DOHH2 (cell line): Measurements from ENCODE around the gene DUOX1.

Experiments used
- H3F3A ChIP-seq: fragments of 200-600 bp; sonication (generic), shearing (Covaris generic); 2 replicates; pipeline ENCODE4 v1.6.0; 2016; ENCODE audit warnings: antibody characterized with exemption, mild to moderate bottlenecking; ENCODE audit not compliant: control insufficient read depth, insufficient read depth
- H3K27ac ChIP-seq: fragments of 200-600 bp; sonication (generic); 2 replicates; pipeline ENCODE4 v1.5.1; 2014; ENCODE audit warnings: low read depth, mild to moderate bottlenecking, low read length, moderate library complexity
- H3K27me3 ChIP-seq: fragments of 200-600 bp; sonication (generic); 2 replicates; pipeline ENCODE4 v1.6.1; 2014; ENCODE audit warnings: mild to moderate bottlenecking, low read length, mixed read lengths; ENCODE audit not compliant: control insufficient read depth
- H3K36me3 ChIP-seq: fragments of 200-600 bp; sonication (generic); 2 replicates; pipeline ENCODE4 v1.6.1; 2014; ENCODE audit warnings: mild to moderate bottlenecking, low read length, moderate library complexity, mixed read lengths; ENCODE audit not compliant: control insufficient read depth
- H3K4me1 ChIP-seq: fragments of 200-600 bp; sonication (generic); 2 replicates; pipeline ENCODE4 v1.6.1; 2014; ENCODE audit warnings: mild to moderate bottlenecking, low read length, mixed read lengths; ENCODE audit not compliant: control insufficient read depth
- H3K4me2 ChIP-seq: fragments of 200-600 bp; sonication (generic); 2 replicates; pipeline ENCODE4 v1.6.0; 2014; ENCODE audit warnings: mild to moderate bottlenecking, low read length, moderate library complexity
- H3K4me3 ChIP-seq: fragments of 200-600 bp; sonication (generic); 2 replicates; pipeline ENCODE4 v1.5.1; 2014; ENCODE audit warnings: mild to moderate bottlenecking, low read length, mixed read lengths
- H3K79me2 ChIP-seq: fragments of 200-600 bp; sonication (generic); 2 replicates; pipeline ENCODE4 v1.6.1; 2014; ENCODE audit warnings: mild to moderate bottlenecking, low read length, mixed read lengths; ENCODE audit not compliant: control insufficient read depth
- H3K9me2 ChIP-seq: fragments of 200-600 bp; sonication (generic); replicated peaks from 2 replicates; pipeline ENCODE4 v1.6.1; 2014; ENCODE audit warnings: mild to moderate bottlenecking, low read length, mixed read lengths; ENCODE audit not compliant: control insufficient read depth
- H3K9me3 ChIP-seq: fragments of 200-600 bp; sonication (generic); 2 replicates; pipeline ENCODE4 v1.6.1; 2014; ENCODE audit warnings: antibody characterized with exemption, low read length, mixed read lengths; ENCODE audit not compliant: control insufficient read depth, insufficient read depth
- H4K20me1 ChIP-seq: fragments of 200-600 bp; sonication (generic); 2 replicates; pipeline ENCODE4 v1.6.0; 2014; ENCODE audit warnings: low read depth, mild to moderate bottlenecking, antibody characterized with exemption, low read length, moderate library complexity; ENCODE audit not compliant: control insufficient read depth, insufficient read depth
- CTCF ChIP-seq: fragments of 200-600 bp; sonication (generic); IDR thresholded peaks from one replicate; pipeline ENCODE4 v1.5.1; 2014; ENCODE audit warnings: antibody characterized with exemption, mild to moderate bottlenecking, low read depth, low read length; ENCODE audit not compliant: poor library complexity, severe bottlenecking
- EZH2phosphoT487 ChIP-seq: fragments of 200-600 bp; sonication (generic); IDR thresholded peaks from 2 replicates; pipeline ENCODE4 v1.6.1; 2017; ENCODE audit warnings: borderline replicate concordance, mild to moderate bottlenecking, antibody characterized with exemption, low read length, moderate library complexity, mixed read lengths

The DUOX1 gene

DNA sequence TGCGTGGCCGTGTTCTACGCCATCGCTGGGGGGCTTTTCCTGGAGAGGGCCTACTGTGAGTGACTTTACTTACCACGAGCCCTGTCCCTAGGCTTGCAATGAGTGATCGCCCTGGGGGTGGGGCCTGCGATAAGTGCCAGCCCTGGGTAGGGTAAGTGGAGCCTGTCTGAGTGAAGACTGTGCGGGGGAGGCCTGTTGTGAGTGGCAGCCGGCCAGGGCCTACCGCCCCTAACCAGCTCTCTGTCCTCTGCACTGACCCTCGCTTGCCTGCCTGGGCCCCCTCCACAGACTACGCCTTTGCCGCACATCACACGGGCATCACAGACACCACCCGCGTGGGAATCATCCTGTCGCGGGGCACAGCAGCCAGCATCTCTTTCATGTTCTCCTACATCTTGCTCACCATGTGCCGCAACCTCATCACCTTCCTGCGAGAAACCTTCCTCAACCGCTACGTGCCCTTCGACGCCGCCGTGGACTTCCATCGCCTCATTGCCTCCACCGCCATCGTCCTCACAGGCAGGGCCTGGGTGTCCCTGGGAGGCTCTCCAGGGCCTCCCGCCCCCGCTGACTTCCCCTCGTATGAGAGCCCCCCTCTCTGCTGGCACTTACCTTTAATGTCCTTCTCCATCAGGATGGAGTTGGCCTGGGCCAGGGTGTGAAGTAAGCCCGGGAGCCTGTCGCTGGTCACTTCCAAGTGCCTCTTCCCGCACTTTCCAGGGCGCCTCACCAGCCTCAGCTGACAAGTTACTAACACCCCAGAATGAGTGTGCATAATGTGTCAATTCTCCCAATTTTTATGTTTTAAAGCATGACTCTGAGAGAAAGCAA lies 22.4 kb downstream of the DUOX1 start:
- no peak overlapping the region for H3K4me3 ChIP-seq
- no peaks in the 10 kb centered on the region for H3K27me3 ChIP-seq
- H3K9me3 ChIP-seq = no peaks in the 10 kb centered on the region
- no peaks in the 10 kb centered on the region for H3K4me1 ChIP-seq
- no peaks in the 10 kb centered on the region for H3K36me3 ChIP-seq
- H3K9me2 ChIP-seq = no peaks in the 10 kb centered on the region
- no peaks in the 10 kb centered on the region for H3F3A ChIP-seq
- TF ChIP-seq EZH2phosphoT487 (no peak), CTCF (no peak)
- H3K4me2 ChIP-seq = no peak overlapping the region
- H3K27ac ChIP-seq = no peak overlapping the region
- no peaks in the 10 kb centered on the region for H3K79me2 ChIP-seq
- H4K20me1 ChIP-seq = no peaks in the 10 kb centered on the region

- Histone ChIP-seq H3K4me1 (no peaks in the 10 kb centered on the region), H3K27me3 (no peaks in the 10 kb centered on the region), H3K36me3 (no peaks in the 10 kb centered on the region), H3F3A (no peaks in the 10 kb centered on the region), H3K9me3 (no peaks in the 10 kb centered on the region), H3K4me3 (no peak overlapping the region), H4K20me1 (no peaks in the 10 kb centered on the region), H3K4me2 (no peak overlapping the region), H3K79me2 (no peaks in the 10 kb centered on the region), H3K9me2 (no peaks in the 10 kb centered on the region), H3K27ac (no peak overlapping the region)
- no peak for TF ChIP-seq EZH2phosphoT487
- no peak for TF ChIP-seq CTCF
These were observed 25.9 kb downstream of the DUOX1 start for GRCh38 chr15:45155739-45156138.

GRCh38 chr15:45156744-45157455 lies 27.1 kb downstream of the DUOX1 start:
- H4K20me1 ChIP-seq = no peaks in the 10 kb centered on the region
- H3K36me3 ChIP-seq = no peaks in the 10 kb centered on the region
- no peak overlapping the region for H3K4me2 ChIP-seq
- H3K4me1 ChIP-seq = no peaks in the 10 kb centered on the region
- H3K9me2 ChIP-seq = no peaks in the 10 kb centered on the region
- no peaks in the 10 kb centered on the region for H3K9me3 ChIP-seq
- no peaks in the 10 kb centered on the region for H3K27me3 ChIP-seq
- no peak for TF ChIP-seq EZH2phosphoT487
- no peak for TF ChIP-seq CTCF
- no peaks in the 10 kb centered on the region for H3F3A ChIP-seq
- no peaks in the 10 kb centered on the region for H3K79me2 ChIP-seq
- no peak overlapping the region for H3K4me3 ChIP-seq
- H3K27ac ChIP-seq = no peak overlapping the region
